Thyroid gland (tissue), 4 donors: Measurements from ENCODE around the gene PEX11G.

ENCODE experiments used
- POLR2A ChIP-seq, 2 donors: fragments of 450-650 bp; IDR thresholded peaks; one replicate each; pipeline ENCODE4 v1.6.1; 2017; ENCODE audit warnings: antibody characterized with exemption in 2 of 2, mild to moderate bottlenecking in 2 of 2, moderate library complexity in 1 of 2
- TF ChIP-seq, protein P1 (sequence below), 6 experiments: fragments of 200-600 bp in 3 of 6; fragments of 450-650 bp in 3 of 6; sonication (generic) in 3 of 6; IDR thresholded peaks; one replicate each; pipeline ENCODE4 v1.5.1; 2016 to 2019; ENCODE audit warnings: antibody characterized with exemption in 6 of 6, mild to moderate bottlenecking in 2 of 6, inconsistent platforms in 1 of 6, moderate library complexity in 1 of 6

DNA sequence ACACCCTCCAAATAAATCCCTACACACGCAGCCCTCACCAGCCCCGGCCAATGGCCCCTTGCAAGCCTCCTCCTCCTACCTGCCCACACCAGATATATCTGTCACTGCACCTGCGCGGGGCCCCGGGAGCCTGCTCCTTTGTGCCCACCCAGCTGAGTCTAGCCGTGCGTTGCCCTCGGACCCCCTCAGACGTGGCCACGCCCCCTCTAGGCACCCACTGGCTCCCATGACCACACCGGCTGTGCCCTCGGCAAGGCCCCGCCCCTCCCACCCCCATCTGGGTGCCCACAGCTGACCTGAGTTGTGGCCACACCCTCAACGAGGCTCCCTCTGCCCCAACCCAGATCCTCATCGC is 40.4 kb upstream of the PEX11G start:
- TF ChIP-seq, protein P1, sequence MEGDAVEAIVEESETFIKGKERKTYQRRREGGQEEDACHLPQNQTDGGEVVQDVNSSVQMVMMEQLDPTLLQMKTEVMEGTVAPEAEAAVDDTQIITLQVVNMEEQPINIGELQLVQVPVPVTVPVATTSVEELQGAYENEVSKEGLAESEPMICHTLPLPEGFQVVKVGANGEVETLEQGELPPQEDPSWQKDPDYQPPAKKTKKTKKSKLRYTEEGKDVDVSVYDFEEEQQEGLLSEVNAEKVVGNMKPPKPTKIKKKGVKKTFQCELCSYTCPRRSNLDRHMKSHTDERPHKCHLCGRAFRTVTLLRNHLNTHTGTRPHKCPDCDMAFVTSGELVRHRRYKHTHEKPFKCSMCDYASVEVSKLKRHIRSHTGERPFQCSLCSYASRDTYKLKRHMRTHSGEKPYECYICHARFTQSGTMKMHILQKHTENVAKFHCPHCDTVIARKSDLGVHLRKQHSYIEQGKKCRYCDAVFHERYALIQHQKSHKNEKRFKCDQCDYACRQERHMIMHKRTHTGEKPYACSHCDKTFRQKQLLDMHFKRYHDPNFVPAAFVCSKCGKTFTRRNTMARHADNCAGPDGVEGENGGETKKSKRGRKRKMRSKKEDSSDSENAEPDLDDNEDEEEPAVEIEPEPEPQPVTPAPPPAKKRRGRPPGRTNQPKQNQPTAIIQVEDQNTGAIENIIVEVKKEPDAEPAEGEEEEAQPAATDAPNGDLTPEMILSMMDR (IDR thresholded peaks at IDR 0.05) = no peak
- no peak for TF ChIP-seq POLR2A (IDR thresholded peaks at IDR 0.05)
